ENCODE measurements around the gene ITPK1. TPM values are rescaled to one million over a fixed set of nuclear protein-coding genes. Genes with fewer than 3 reads are reported as not detected.

Gene ITPK1
- total RNA-seq, 1 experiment from 2014 or later = 10.2 TPM

DNA sequence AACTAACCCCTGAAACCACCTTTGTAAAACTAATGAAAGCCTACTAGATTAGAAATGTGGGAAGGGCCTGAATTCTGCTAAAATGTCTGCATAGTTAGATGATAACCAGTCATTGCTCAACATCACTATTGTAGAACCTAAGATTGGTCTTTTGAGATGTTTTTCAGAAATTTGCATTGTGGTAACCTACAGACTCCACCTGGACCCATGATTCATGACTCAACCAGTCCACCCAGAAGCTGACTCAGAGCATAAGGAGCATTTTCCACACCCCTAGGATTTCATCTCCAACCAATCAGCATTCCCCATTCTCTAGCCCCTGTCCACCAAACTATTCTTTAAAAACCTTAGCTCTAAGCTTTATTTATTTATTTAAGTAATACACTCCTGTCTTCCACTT is 223.1 kb downstream of the ITPK1 start:
- no peak for DNase-seq (ENCODE audit: low read depth)

DNA sequence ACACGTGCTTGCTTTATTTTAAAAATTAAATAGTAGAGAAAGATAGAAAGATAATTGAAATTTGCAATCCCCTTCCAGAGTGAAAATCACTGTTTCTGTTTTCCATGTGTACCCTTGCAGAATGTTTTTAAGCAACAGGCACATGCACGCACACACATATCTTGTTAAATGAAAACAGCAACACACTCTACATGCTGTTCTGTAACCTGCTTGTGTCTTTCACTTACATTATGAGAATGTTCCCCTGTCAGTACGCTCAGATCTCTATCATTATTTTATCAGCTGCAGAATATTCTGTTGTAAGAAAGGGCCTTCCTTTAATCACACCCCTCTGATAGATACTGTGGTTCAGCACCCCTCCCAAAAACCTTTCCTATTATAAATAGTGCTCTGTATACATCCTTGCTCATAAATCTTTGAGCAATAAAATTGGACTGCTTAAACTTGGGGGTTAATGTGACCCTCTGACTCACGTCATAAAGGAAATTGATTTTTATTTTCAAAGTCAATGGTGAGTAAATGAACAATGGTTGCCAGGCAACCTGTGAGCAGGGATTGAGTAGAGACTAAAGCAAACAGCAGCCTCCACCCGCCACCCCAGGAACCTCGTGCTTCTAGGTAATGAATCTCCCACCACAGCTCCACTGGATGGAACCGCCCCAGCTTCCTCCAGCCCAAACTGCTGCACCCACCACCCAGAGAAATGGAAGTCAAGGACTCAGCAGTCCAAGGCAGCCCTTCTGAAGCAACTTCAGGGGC is 224.7 kb downstream of the ITPK1 start:
- no peak for DNase-seq (ENCODE audit: low read depth)

DNA sequence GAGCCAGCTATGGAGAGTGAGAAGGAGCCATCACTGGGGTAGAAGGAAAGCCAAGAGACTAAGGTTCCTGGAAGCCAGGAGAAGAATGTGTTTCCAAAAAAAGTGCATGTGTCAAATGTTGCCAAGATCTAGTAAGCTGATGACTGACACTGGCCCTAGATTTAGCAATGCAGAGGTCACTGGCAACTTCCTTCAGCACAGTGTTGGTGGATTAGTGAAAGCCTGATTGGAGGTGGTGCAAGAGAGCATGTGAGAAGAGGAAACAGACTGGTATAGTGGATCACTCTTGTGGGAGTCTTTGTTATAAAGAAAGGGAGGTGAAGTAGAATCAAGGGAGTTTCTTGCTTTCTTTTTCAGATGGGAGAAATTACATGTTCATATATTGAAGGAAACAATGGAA is 226.8 kb downstream of the ITPK1 start:
- DNase-seq (ENCODE audit: low read depth) = no peak

DNA sequence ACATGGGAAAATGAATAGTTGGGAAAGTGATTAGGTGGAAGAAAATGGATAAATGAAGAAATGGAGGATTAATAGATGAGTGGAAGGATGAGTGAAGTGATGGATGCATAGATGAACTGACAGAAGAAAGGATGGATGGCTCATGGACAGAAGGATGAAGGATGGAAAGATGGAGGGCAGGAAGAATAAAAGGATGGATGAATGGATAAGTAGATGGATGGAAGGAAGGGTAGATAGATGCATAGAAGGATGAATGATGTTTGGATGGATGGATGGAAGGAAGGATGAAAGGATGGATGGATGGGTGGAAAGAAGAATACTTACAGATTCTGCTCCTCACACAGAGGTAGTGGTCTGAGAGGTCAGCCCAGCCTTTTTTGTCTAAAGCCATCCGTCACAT is 228.6 kb downstream of the ITPK1 start:
- DNase-seq (ENCODE audit: low read depth) = no peak

Other genes with a start within 250 kb of the ITPK1 start
- not detected in 2 replicates for gene CHGA, start 192.8 kb downstream of the ITPK1 start, total RNA-seq (2014; rRNA removed; shearing (Covaris generic))
- gene MOAP1, start 69.0 kb upstream of the ITPK1 start, total RNA-seq (2014; rRNA removed; shearing (Covaris generic)) = 9.8 and 10.9 TPM in 2 replicates
- 8.2 and 11.6 TPM in 2 replicates for gene LYSET, start 69.4 kb upstream of the ITPK1 start, total RNA-seq (2014; rRNA removed; shearing (Covaris generic))
- 11.4 and 23.5 TPM in 2 replicates for gene GON7, start 91.1 kb upstream of the ITPK1 start, total RNA-seq (2014; rRNA removed; shearing (Covaris generic))
- 29.7 and 48.2 TPM in 2 replicates for gene UBR7, start 91.3 kb upstream of the ITPK1 start, total RNA-seq (2014; rRNA removed; shearing (Covaris generic))
- 8.2 and 9.4 TPM in 2 replicates for gene BTBD7, start 217.1 kb upstream of the ITPK1 start, total RNA-seq (2014; rRNA removed; shearing (Covaris generic))
- not detected in 2 replicates for gene COX8C, start 231.3 kb upstream of the ITPK1 start, total RNA-seq (2014; rRNA removed; shearing (Covaris generic))

Measured in M059J (cell line).